K562 (cell line): ENCODE measurements around the gene OPRL1. TPM values are rescaled to one million over a fixed set of nuclear protein-coding genes. Genes with fewer than 3 reads are reported as not detected.

Experiments
- ATAC-seq: fragments of 200-7000 bp; cut with Tn5 transposase; 3 replicates; pipeline ENCODE4 v1.9.1; 2020; ENCODE audit warnings: moderate library complexity
- BruUV-seq: library from RNA; stranded (reverse); fragments of 400-500 nt; replicated peaks from 2 replicates; lab custom pipeline; 2021; lab: Mats Ljungman, UMichigan
- CTCF ChIA-PET: fragments of 300-600 bp; formaldehyde crosslinking; extraction: SDS; loops from one replicate; lab custom pipeline; 2021; ENCODE audit warnings: low intra/inter-chr PET ratio; lab: Yijun Ruan, JAX
- POLR2A ChIA-PET: fragments of 300-600, 350-650 bp; sonication (Branson Sonifier 250); formaldehyde crosslinking; extraction: SDS; loops from one replicate; lab custom pipeline; 2021; ENCODE audit warnings: antibody characterized with exemption, inconsistent platforms; lab: Yijun Ruan, JAX
- DNase-seq, 4 experiments: peaks; one replicate each; pipeline versions ENCODE4 v3.0.0 to v3.0.0-alpha.2; 2011 to 2018; ENCODE audit warnings: low spot score in 3 of 4, mixed read lengths in 3 of 4; ENCODE audit errors: extremely low read depth in 1 of 4
- FAIRE-seq: peaks from 2 replicates; lab custom pipeline; 2011; peaks lifted over from hg19 to GRCh38; lab: Jason Lieb, UNC
- H2AFZ ChIP-seq: 2 replicates; pipeline ENCODE4 v1.6.0; 2011; ENCODE audit warnings: low read depth, low read length, control low read depth, inconsistent platforms
- H3K27ac ChIP-seq: fragments of 200-600 bp; 3 replicates; pipeline ENCODE4 v1.8.0; 2011; ENCODE audit warnings: low read depth, mild to moderate bottlenecking, control low read depth, inconsistent platforms, low read length, moderate library complexity, mixed read lengths; ENCODE audit errors: extremely low read depth
- H3K27me3 ChIP-seq, 2 experiments: fragments of 300-600 bp in 1 of 2; 2 replicates in 1 of 2; 3 replicates in 1 of 2; pipeline versions ENCODE4 v1.6.0 to v1.8.0; 2011; ENCODE audit warnings: inconsistent platforms in 2 of 2, low read length in 2 of 2, mild to moderate bottlenecking in 1 of 2, mixed read lengths in 1 of 2, moderate library complexity in 1 of 2; ENCODE audit not compliant: control insufficient read depth in 2 of 2, insufficient read depth in 2 of 2
- H3K36me3 ChIP-seq: fragments of 300-600 bp; 3 replicates; pipeline ENCODE4 v1.8.0; 2011; ENCODE audit warnings: mild to moderate bottlenecking, low read length, inconsistent platforms; ENCODE audit not compliant: control insufficient read depth, insufficient read depth
- H3K4me1 ChIP-seq, 2 experiments: fragments of 200-600 bp in 1 of 2; replicated peaks in 1 of 2; 2 replicates in 1 of 2; 3 replicates in 1 of 2; pipeline versions ENCODE4 v1.5.1 to v1.8.0; 2011; ENCODE audit warnings: inconsistent platforms in 2 of 2, low read length in 2 of 2, mild to moderate bottlenecking in 1 of 2, mixed read lengths in 1 of 2, moderate library complexity in 1 of 2; ENCODE audit not compliant: control insufficient read depth in 2 of 2, insufficient read depth in 2 of 2
- H3K4me2 ChIP-seq: 2 replicates; pipeline ENCODE4 v1.6.1; 2011; ENCODE audit warnings: low read length, control low read depth, inconsistent platforms, mixed read lengths; ENCODE audit not compliant: insufficient read depth
- H3K4me3 ChIP-seq: fragments of 200-600 bp; sonication (generic), shearing (Covaris generic); 2 replicates; pipeline ENCODE4 v1.5.1; 2016; ENCODE audit warnings: control low read depth, inconsistent platforms
- H3K79me2 ChIP-seq: fragments of 200-600 bp; 3 replicates; pipeline ENCODE4 v1.8.0; 2011; ENCODE audit warnings: low read length, inconsistent platforms; ENCODE audit not compliant: control insufficient read depth, insufficient read depth
- H3K9ac ChIP-seq, 2 experiments: 2 replicates each; pipeline versions ENCODE4 v1.6.0 to v1.6.1; 2011; ENCODE audit warnings: low read depth in 2 of 2, low read length in 2 of 2, control low read depth in 1 of 2, inconsistent platforms in 1 of 2, mild to moderate bottlenecking in 1 of 2, mixed read lengths in 1 of 2; ENCODE audit not compliant: insufficient read depth in 1 of 2
- H3K9me1 ChIP-seq: one replicate; pipeline ENCODE4 v1.6.0; 2011; ENCODE audit warnings: inconsistent platforms, mild to moderate bottlenecking, low read length, moderate library complexity; ENCODE audit not compliant: control insufficient read depth, insufficient read depth
- H3K9me3 ChIP-seq: replicated peaks from 2 replicates; pipeline ENCODE4 v1.5.1; 2011; ENCODE audit warnings: low read depth, low read length, inconsistent platforms; ENCODE audit not compliant: control insufficient read depth, insufficient read depth
- H4K20me1 ChIP-seq: replicated peaks from 2 replicates; pipeline ENCODE4 v1.6.1; 2011; ENCODE audit warnings: low read length, inconsistent platforms, mixed read lengths; ENCODE audit not compliant: control insufficient read depth, insufficient read depth
- KDM1A ChIP-seq, 2 experiments: fragments of 450-650 bp; IDR thresholded peaks; 2 replicates each; pipeline ENCODE4 v1.6.1; 2016; ENCODE audit warnings: mild to moderate bottlenecking in 2 of 2
- MCM5 ChIP-seq: fragments of 450-650 bp; IDR thresholded peaks from 2 replicates; pipeline ENCODE4 v1.6.1; 2016; ENCODE audit warnings: low read depth
- MYNN ChIP-seq, 2 experiments: sonication (generic); formaldehyde crosslinking in 1 of 2; IDR thresholded peaks; 2 replicates each; pipeline versions ENCODE4 v1.5.0 to v1.6.1; 2016 to 2020; ENCODE audit warnings: antibody characterized with exemption in 1 of 2, missing genetic modification reagents in 1 of 2
- ZBTB7A ChIP-seq: IDR thresholded peaks from 2 replicates; pipeline ENCODE4 v1.6.1; 2011; ENCODE audit warnings: low read depth, mild to moderate bottlenecking, low read length, moderate library complexity, borderline replicate concordance; ENCODE audit not compliant: control insufficient read depth
- WGBS: fragments of 100-300 bp; shearing (Covaris generic); methylation state at CpG from one replicate; pipeline ENCODE4 v1.1.6; 2016; ENCODE audit warnings: low coverage, mixed read lengths; ENCODE audit not compliant: insufficient coverage; ENCODE audit errors: missing lambda C conversion rate; 5-methylcytosine and 5-hydroxymethylcytosine counted together
- in situ Hi-C: fragments of 300-500 bp; cut with MboI; formaldehyde crosslinking; loops from 4 replicates; pipeline ENCODE4 v1.15.0; 2018; ENCODE audit warnings: inconsistent platforms, mixed read lengths
- intact Hi-C: fragments of 100-400 bp; cut with micrococcal nuclease; formaldehyde crosslinking; loops from 2 replicates; pipeline ENCODE4 v1.14.2; 2022
- polyA plus RNA-seq, 8 experiments: library from polyadenylated mRNA; depleted of rRNA in 4 of 8; stranded (reverse) in 5 of 8; unstranded in 3 of 8; fragments of >200 nt; fragmentation: Nextera tagmentation in 2 of 8; fragmentation: Illumina TruSeq in 1 of 8; extraction: Ambion mirVana in 2 of 8; extraction: Trizol in 1 of 8; gene quantifications; 2 replicates each; pipeline versions ENCODE4 v1.2.1 to v1.2.3, GENCODE V29; 2011 to 2014; ENCODE audit warnings: inconsistent platforms in 1 of 8, missing spikeins in 1 of 8
- total RNA-seq, 7 experiments: library from RNA; depleted of rRNA in 6 of 7; stranded (reverse); fragments of >200 nt in 6 of 7; fragmentation: Illumina TruSeq in 2 of 7; extraction: Trizol in 2 of 7; gene quantifications; 2 replicates each; pipeline versions ENCODE4 v1.2.1 to v1.2.3, GENCODE V29; 2011 to 2021; ENCODE audit warnings: low replicate concordance in 1 of 7
- TF ChIP-seq, protein P1 (sequence below), 2 experiments: IDR thresholded peaks; 2 replicates each; pipeline ENCODE4 v1.6.1; 2011; ENCODE audit warnings: borderline replicate concordance in 1 of 2, control low read depth in 1 of 2, low read depth in 1 of 2, low read length in 1 of 2, mild to moderate bottlenecking in 1 of 2, mixed read lengths in 1 of 2, moderate library complexity in 1 of 2; ENCODE audit not compliant: insufficient read depth in 1 of 2, insufficient read length in 1 of 2, poor library complexity in 1 of 2, severe bottlenecking in 1 of 2; ENCODE audit errors: extremely low read depth in 1 of 2

OPRL1 gene
- total and polyA plus RNA-seq, 9 of the 15 experiments (the other 6 are each of a cell fraction or from before 2014, with no cell fraction given): 0.06 to 0.33 (median 0.11) TPM; not detected in 2

DNA sequence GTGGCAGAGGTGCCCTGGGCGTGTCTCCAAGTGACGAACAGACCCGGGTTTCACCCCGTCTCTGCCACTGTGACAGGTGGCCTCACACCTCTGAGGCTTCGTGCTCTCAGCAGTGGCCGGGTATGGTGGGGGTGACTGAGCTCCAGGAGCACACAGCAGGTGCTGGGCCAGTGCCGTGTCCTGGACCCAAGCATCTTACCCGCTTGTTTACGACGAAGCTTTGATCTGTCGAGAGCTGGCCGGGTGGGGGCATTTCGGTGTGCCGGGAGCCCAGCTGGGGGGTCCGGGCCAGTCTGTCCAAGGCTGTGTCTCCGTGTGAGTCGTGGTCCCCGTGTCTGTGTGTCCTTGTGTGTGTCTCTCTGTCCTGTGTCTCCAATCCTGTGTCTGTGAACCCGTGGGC is 11.5 kb downstream of the OPRL1 start:
- no peak overlapping the region for H3K27ac ChIP-seq
- ChIA-PET POLR2A (interaction anchor here (0.6 kb wide), 1 partner anchor 107 kb away, joined by 3 read pairs; no protein-coding TSS in a partner anchor), CTCF (no interaction called here)
- 0 out of 4 replicates have a peak overlapping the region, but pooled peaks of 1 of the 2 experiments have one; percentile 52 for H3K9ac ChIP-seq
- H3K4me1 ChIP-seq: peaks cover 0 to 26% of the 10 kb centered on the region in 2 experiments; a peak in 2 of 5 replicates
- H3K27me3 ChIP-seq: peaks cover 0 to 11% of the 10 kb centered on the region in 2 experiments; a peak in 1 of 5 replicates
- no peaks in the 10 kb centered on the region for H3K9me1 ChIP-seq
- 10% methylated on average over 19 of the region's 19 CpGs for WGBS
- no peaks in the 10 kb centered on the region for H3K36me3 ChIP-seq
- DNase-seq (no peak), FAIRE-seq (no peak), ATAC-seq (no peak)
- peaks cover 9% of the 10 kb centered on the region; the same call in 1 of the 2 replicates for H4K20me1 ChIP-seq
- TF ChIP-seq, protein P1, sequence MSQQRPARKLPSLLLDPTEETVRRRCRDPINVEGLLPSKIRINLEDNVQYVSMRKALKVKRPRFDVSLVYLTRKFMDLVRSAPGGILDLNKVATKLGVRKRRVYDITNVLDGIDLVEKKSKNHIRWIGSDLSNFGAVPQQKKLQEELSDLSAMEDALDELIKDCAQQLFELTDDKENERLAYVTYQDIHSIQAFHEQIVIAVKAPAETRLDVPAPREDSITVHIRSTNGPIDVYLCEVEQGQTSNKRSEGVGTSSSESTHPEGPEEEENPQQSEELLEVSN (IDR thresholded peaks at IDR 0.05; ENCODE audit: borderline replicate concordance in 1 of 2, extremely low read depth in 1 of 2, insufficient read depth in 1 of 2, insufficient read length in 1 of 2, low read depth in 1 of 2, low read length in 1 of 2, poor library complexity in 1 of 2, severe bottlenecking in 1 of 2): peak in 1 of 2 experiments; percentile 23
- no peak for TF ChIP-seq MCM5
- peaks cover 2% of the 10 kb centered on the region; the same call in 1 of the 2 replicates for H3K9me3 ChIP-seq
- no peak overlapping the region for H3K4me2 ChIP-seq
- BruUV-seq: no TSS peak
- intact Hi-C loops (no loop called here), in situ Hi-C loops (no loop called here)
- no peaks in the 10 kb centered on the region for H3K79me2 ChIP-seq
- H2AFZ ChIP-seq: no peak overlapping the region
- H3K4me3 ChIP-seq: no peak overlapping the region

DNA sequence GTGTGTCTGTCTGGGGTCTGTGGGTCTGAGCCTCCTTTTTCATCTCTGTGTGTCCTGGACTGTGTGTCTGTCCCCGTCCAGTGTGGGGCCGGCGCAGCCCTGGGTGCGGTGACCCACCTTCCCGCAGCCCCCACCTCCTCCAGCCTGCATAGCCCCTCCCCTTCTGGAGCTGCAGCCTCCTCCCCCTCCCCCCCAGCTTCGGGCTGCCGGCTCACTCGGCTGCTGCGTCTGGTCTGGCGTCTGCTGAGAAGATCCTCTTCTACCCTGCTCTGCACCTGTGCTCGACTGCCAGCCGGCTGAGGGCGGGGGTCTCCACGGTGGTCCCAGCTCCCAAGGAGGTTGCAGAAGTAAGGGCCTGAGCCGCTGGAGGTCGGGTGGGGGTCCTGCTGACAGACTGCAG is 11.9 kb downstream of the OPRL1 start:
- CTCF ChIA-PET: no interaction called here
- peaks cover 0 to 10% of the 10 kb centered on the region in 2 experiments; a peak in 1 of 5 replicates for H3K27me3 ChIP-seq

More for the DNA sequence above, 11.9 kb downstream of the OPRL1 start:
- ATAC-seq: peak; percentile 62
- H3K4me3 ChIP-seq: no peak overlapping the region
- H3K9me1 ChIP-seq: no peaks in the 10 kb centered on the region
- in situ Hi-C loops (no loop called here), intact Hi-C loops (no loop called here)
- H3K27ac ChIP-seq: no peak overlapping the region
- no peaks in the 10 kb centered on the region for H3K36me3 ChIP-seq
- H4K20me1 ChIP-seq: peaks cover 9% of the 10 kb centered on the region; the same call in 1 of the 2 replicates
- TF ChIP-seq KDM1A (IDR thresholded peaks at IDR 0.05): peak in 1 of 2 experiments; percentile 66; a peak in 1 of 4 replicates
- no peak for TF ChIP-seq MYNN (IDR thresholded peaks at IDR 0.05)
- no peak for TF ChIP-seq MYNN (CRISPR knock-in tag; IDR thresholded peaks at IDR 0.05)
- TF ChIP-seq ZBTB7A: peak; percentile 43; the same call in 1 of the 2 replicates
- no TSS peak for BruUV-seq
- H3K4me2 ChIP-seq: no peak overlapping the region
- peak overlapping the region in 1 of 2 experiments; percentile 52; a peak in 1 of 4 replicates for H3K9ac ChIP-seq
- H3K4me1 ChIP-seq: peaks cover 0 to 26% of the 10 kb centered on the region in 2 experiments; a peak in 2 of 5 replicates
- WGBS: 0% methylated on average over 6 of the region's 16 CpGs
- H2AFZ ChIP-seq: no peak overlapping the region
- DNase-seq: peak in 2 of 4 experiments; percentile 59 to 60
- peaks cover 2% of the 10 kb centered on the region; the same call in 1 of the 2 replicates for H3K9me3 ChIP-seq
- no peaks in the 10 kb centered on the region for H3K79me2 ChIP-seq
- POLR2A ChIA-PET: no interaction called here
- FAIRE-seq: no peak
